Measurements from ENCODE around the gene DNAJC1. TPM values are rescaled to one million over a fixed set of nuclear protein-coding genes. Genes with fewer than 3 reads are reported as not detected.

The DNAJC1 gene
- total and polyA plus RNA-seq, 2 of the 4 experiments (the other 2 are of a cell fraction) = 12.7 to 13.3 TPM

- ChIA-PET POLR2A (ENCODE audit: unreplicated experiment) (no interaction called here), CTCF (no interaction called here)
- Histone ChIP-seq H3K9ac (ENCODE audit: low read depth, low read length) (no peak overlapping the region), H4K5ac (ENCODE audit: low read depth, low read length) (no peak overlapping the region), H3K18ac (ENCODE audit: low read depth, low read length) (no peak overlapping the region), H3K4me3 (ENCODE audit: insufficient read depth, low read depth, low read length) (no peak overlapping the region), H2AK5ac (ENCODE audit: low read depth, low read length) (no peak overlapping the region), H3K4me2 (ENCODE audit: low read depth, low read length) (no peak overlapping the region), H3K36me3 (ENCODE audit: control insufficient read depth, insufficient read depth, low read length) (no peaks in the 10 kb centered on the region), H3K14ac (replicated peaks; ENCODE audit: low read depth, low read length) (no peak overlapping the region), H2BK20ac (ENCODE audit: low read depth, low read length) (no peak overlapping the region), H3K4me1 (ENCODE audit: control insufficient read depth, insufficient read depth, low read length) (no peaks in the 10 kb centered on the region), H3K9me3 (ENCODE audit: control insufficient read depth, insufficient read depth, low read length) (no peaks in the 10 kb centered on the region), H3K23ac (ENCODE audit: low read depth, low read length) (no peak overlapping the region), H2BK5ac (ENCODE audit: low read depth, low read length, poor library complexity, severe bottlenecking) (no peak overlapping the region), H3K27me3 (ENCODE audit: control insufficient read depth, insufficient read depth, low read length) (no peaks in the 10 kb centered on the region), H2AK9ac (replicated peaks; ENCODE audit: low read depth, low read length, poor library complexity) (no peak overlapping the region), H3K56ac (ENCODE audit: extremely low read depth, insufficient read depth, low read length) (no peak overlapping the region), H3K9me1 (ENCODE audit: insufficient read depth, low read length) (peaks cover 2% of the 10 kb centered on the region), H3K4ac (ENCODE audit: low read depth, low read length) (no peak overlapping the region), H4K8ac (ENCODE audit: low read depth in 2 of 2, low read length in 2 of 2) (no peak overlapping the region), H3K79me1 (ENCODE audit: low read depth in 1 of 2, low read length in 2 of 2) (no peaks in the 10 kb centered on the region; a peak in 1 of 4 replicates), H4K20me1 (ENCODE audit: insufficient read depth, low read length) (no peaks in the 10 kb centered on the region), H2AFZ (replicated peaks; ENCODE audit: low read length, poor library complexity) (no peak overlapping the region), H2BK15ac (ENCODE audit: low read depth, low read length) (no peak overlapping the region), H3K27ac (ENCODE audit: insufficient read depth, low read length) (no peak overlapping the region), H4K91ac (ENCODE audit: insufficient read depth, low read depth, low read length) (no peak overlapping the region), H2BK120ac (ENCODE audit: low read depth, low read length) (no peak overlapping the region)
- no peak for ATAC-seq (ENCODE audit: low read depth)
- in situ Hi-C loops (cut with MboI; ENCODE audit: low sequenced_read_pairs) = no loop called here
- TF ChIP-seq SMC3 (IDR thresholded peaks at IDR 0.05; ENCODE audit: low read depth, low read length) (no peak), USF2 (IDR thresholded peaks at IDR 0.05; ENCODE audit: low read depth, low read length) (no peak), POLR2A (IDR thresholded peaks at IDR 0.05; ENCODE audit: low read depth, low read length) (no peak), ELK1 (IDR thresholded peaks at IDR 0.05; ENCODE audit: borderline replicate concordance, low read depth, low read length) (no peak), MAFK (IDR thresholded peaks at IDR 0.05; ENCODE audit: low read depth, low read length) (no peak), RAD21 (IDR thresholded peaks at IDR 0.05; ENCODE audit: low read length) (no peak), NFE2L2 (IDR thresholded peaks at IDR 0.05; ENCODE audit: low read depth, low read length) (no peak), RFX5 (IDR thresholded peaks at IDR 0.05; ENCODE audit: low read depth, low read length) (no peak), BHLHE40 (IDR thresholded peaks at IDR 0.05; ENCODE audit: low read depth, low read length) (no peak), RCOR1 (IDR thresholded peaks at IDR 0.05; ENCODE audit: insufficient replicate concordance, low read length) (no peak), FOS (IDR thresholded peaks at IDR 0.05; ENCODE audit: low read depth, low read length) (no peak), MXI1 (IDR thresholded peaks at IDR 0.05; ENCODE audit: borderline replicate concordance, low read depth, low read length) (no peak), CHD1 (IDR thresholded peaks at IDR 0.05; ENCODE audit: low read depth, low read length) (no peak), MAZ (IDR thresholded peaks at IDR 0.05; ENCODE audit: borderline replicate concordance, low read depth, low read length) (no peak), CTCF (conservative IDR thresholded peaks at IDR 0.05; ENCODE audit: low read depth, low read length) (no peak), CEBPB (IDR thresholded peaks at IDR 0.05; ENCODE audit: low read depth, low read length) (no peak)
- no peak for DNase-seq
- intact Hi-C loops (cut with micrococcal nuclease) = no loop called here
- BruUV-seq (replicated peaks) = no TSS peak
- dilution Hi-C loops (cut with HindIII; ENCODE audit: low sequenced_read_pairs, unreplicated experiment) = no loop called here
These were observed 83.6 kb downstream of the DNAJC1 start for GRCh38 chr10:21919906-21920305.

Data from IMR-90 (cell line).